HG03439 (cell line): ENCODE results near the gene NBEAL2.
"Not testable (repeated sequence)": the region's sequence is repeated elsewhere in the genome, so short reads cannot be mapped to it uniquely, and the experiment has no call there.

Experiments
- ATAC-seq: cut with Tn5 transposase; IDR thresholded peaks from one replicate; pipeline ENCODE4 v1.9.1; 2021; ENCODE audit warnings: mild to moderate bottlenecking, moderate library complexity; ENCODE audit not compliant: unreplicated experiment

The NBEAL2 gene

DNA sequence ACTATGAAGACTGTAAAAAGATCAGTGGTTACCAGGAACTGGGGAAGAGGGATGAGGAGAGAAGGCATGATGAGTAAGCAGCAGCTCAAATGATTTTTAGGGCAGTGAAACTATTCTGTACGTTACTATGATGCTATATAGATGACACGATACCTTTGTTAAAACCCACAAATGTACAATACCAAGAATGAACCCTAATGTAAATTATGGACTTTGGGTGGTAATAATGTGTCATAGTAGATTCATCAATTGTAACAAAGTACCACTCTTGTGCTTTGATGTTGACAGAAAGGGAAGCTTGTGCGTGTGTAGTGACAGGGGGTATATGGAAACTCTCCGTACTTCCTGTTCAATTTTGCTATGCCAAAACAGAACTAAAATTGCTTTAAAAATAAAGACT, 51.6 kb downstream of the NBEAL2 start:
- not testable (repeated sequence) for ATAC-seq

DNA sequence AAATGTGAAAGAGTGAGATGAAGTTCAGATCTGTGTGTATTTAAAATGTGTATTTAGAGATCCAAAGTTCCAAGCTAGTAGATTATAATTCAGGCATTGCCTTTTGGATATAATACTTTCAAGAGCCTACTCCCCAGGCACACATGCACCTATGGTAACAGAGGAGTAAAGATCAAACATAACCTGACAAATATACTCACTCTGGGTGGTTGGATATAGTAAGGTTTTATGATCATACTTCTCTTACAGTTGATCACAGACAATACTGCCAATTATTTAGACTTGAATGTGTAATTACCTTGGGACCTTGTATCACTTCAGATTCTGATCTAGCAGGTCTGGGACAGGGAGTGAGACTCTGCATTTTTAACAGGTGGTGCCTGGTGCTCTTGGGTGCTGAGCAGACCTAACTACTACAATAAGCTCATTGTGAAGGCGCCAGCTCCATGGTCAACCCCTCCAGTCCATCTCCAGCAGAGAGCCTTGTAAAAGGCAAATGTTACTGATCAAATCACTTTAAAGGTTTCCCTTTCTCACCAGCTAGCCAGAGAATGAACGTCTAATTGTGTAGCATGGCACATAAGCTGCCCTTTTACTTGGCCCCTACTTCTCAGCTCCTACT, 55.5 kb downstream of the NBEAL2 start:
- ATAC-seq: no peak

DNA sequence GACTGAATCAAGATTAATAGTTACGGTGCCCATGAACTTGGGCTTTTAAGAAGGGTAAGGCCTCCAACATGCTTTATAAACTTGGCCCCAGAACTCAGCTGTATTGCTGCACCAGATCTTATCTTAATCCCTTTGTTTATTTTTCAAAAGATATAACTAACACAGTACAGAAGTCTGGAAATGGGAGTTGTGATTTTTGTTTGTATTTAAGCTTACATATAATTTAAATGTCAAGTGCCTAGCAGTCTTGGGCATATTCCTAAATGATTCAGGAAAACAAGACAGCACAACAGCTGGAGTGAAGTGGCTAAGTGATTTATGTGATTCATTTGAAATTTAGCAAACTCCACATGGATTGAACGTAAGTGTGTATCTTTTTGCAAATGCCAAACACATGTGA, 56.2 kb downstream of the NBEAL2 start:
- ATAC-seq: no peak

DNA sequence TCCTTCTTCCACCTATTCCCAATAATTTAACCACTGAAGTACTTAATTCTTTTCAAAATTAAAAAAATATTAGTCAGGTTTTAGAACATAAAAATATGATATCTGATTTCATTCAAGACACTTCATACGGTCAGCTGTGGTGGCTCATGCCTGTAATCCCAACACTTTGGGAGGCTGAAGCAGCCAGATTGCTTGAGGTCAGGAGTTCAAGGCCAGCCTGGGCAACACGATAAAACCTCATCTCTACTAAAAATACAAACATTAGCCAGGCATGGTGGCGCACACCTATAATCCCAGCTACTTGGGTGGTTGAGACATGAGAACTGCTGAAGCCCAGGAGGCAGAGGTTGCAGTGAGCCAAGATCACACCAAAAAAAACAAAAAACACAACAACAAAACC, 56.7 kb downstream of the NBEAL2 start:
- ATAC-seq: no peak

DNA sequence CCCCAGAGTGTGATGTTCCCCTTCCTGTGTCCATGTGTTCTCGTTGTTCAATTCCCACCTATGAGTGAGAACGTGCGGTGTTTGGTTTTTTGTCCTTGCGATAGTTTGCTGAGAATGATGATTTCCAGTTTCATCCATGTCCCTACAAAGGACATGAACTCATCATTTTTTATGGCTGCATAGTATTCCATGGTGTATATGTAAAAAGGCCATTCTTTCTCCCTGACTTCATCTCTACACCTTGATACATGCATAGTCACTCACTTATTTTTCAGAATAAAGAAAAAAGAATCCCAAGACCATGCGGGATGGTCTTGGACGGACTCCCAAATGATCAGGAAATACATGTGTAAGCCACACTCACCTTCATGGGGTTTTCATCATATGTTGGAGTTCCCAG, 57.8 kb downstream of the NBEAL2 start:
- not testable (repeated sequence) for ATAC-seq

DNA sequence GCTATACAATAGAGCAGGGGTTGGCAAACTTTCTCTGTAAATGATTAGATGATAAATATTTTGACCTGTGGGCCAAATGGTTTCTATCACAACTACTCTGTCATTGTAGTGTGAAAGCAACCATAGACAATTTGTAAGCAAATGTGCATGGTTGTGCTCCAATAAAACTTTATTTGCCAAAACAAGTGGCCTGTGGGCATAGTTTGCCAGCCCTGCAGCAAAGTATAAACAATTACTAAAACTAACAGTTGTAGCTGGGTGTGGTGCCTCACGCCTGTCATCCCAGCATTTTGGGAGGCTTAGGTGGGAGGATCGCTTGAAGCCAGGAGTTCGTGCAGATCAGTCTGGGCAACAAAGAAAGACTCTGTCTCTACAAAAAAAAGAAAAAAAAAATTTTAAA, 61.6 kb downstream of the NBEAL2 start:
- no peak for ATAC-seq

DNA sequence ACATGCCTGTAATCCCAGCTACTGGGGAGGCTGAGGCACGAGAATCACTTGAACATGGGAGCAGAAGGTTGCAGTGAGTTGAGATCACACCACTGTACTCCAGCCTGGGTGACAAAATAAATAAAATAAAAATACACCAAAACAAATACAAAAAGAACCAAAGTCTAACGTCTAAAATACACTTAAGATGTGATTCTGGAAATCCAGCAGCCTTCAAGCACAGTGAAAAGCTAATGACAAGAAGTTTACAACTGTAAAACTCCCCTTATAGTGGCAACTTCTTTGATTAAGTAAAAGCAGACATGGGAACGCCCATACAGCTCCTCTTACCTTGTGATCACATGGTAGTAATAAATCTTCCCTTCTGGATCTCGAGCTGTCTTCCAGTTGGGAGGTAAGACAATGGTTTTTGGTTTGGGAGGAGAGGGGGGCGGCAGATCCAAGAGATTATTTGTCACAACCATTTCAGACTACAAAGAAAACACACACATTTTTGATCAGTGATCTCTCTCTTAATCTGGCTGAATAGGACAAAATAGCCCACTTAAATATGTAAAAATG, 62.8 kb downstream of the NBEAL2 start:
- ATAC-seq: no peak

DNA sequence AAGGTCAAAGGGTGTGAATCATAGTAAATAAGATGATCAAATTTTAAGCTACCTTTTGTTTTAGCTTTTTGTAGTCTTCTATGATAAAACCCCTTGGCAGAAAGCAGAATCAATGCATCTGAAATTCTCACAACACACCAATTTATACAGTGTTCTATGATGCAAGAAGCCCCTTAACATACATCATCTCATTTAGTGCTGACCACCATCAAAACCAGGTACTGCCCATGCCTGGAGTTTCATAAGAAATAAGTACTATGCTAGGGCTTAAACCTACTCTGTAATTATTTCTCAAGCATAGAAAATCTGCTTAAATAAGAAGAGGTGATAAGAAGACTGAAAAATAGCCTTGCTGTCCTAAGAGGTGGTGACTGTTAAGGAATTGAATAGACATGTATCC, 67.6 kb downstream of the NBEAL2 start:
- ATAC-seq: no peak

DNA sequence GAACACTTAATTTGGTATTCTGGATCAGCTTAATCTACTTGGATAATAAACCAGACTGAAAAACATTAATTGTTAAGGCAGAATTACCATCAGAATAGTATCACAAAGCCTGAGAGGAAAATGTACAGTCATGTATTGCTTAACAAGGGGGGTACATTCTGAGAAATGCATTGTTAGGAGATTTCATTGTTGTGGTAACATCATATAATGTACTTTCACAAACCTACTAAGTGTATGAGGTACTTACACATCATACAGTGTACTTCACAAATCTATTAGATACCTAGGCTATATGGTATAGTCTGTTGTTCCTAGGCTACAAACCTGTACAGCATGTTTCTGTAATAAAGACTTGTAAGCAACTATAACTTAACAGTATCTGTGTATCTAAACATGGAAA, 68.2 kb downstream of the NBEAL2 start:
- no peak for ATAC-seq

DNA sequence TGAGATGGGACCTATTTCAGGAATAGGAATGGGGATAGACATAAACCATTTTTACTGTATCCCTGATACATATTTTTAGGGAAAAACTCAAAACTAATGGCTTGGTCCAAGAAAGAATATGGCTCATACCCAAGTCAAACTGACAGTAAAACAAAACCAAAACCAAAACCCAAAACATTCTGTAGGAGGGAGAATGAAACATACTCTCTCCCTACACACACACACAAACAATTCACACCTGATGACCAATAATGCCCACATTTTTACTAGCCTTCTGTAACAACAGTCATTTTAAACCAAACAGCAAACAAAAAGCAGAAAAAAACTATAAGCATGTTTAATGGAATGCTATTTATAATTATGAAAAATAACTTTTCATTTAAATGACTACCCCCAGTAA, 74.9 kb downstream of the NBEAL2 start:
- no peak for ATAC-seq

DNA sequence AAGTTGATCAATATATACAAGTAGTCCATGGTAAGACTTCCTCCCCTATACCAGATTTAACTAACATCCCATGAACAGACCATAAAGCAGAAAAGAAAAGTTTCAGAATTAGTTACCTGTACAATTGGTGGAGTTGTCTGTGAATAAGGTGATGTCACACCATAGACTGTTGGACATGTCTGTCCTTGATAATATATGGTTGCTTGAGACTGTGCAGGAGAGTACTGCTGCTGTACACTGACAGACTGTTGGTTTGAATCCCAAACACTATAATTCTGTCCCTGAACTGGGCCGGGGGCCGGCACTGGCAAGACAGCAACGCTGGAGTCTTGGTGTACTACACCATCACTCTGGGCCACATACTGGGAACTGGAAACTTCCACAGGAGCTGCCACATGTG, 77.2 kb downstream of the NBEAL2 start:
- no peak for ATAC-seq

DNA sequence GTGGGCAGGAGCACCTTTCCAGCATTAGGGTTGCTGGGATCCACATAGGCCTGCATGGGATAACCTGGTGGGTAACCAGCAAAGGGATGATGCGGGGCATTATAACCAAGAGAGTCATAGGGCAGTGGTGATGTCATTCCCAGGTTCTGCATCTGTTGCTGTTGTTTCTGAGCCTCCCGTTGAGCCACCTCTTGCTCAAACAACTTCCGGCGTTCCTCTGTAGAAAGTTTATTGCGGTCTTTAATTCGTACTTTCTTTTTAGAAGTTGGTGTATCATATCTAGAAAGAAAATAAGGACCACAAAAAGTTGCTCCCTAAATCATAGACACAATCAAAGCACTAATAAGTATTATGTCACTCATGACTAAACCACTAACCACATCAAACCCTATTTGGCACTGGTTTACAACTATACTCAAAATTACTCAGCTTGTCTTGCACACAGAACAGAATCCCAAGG, 77.8 kb downstream of the NBEAL2 start:
- no peak for ATAC-seq
